ENCODE results near the gene SUZ12.
"Not testable (repeated sequence)": the region's sequence is repeated elsewhere in the genome, so short reads cannot be mapped to it uniquely, and the experiment has no call there.

- not testable (repeated sequence) for TF ChIP-seq CEBPB (IDR thresholded peaks at IDR 0.05; ENCODE audit: low read depth, low read length); POLR2A (IDR thresholded peaks at IDR 0.05; ENCODE audit: low read depth, low read length); MAZ (IDR thresholded peaks at IDR 0.05; ENCODE audit: borderline replicate concordance, low read depth, low read length); RFX5 (IDR thresholded peaks at IDR 0.05; ENCODE audit: low read depth, low read length); CTCF (conservative IDR thresholded peaks at IDR 0.05; ENCODE audit: low read depth, low read length); FOS (IDR thresholded peaks at IDR 0.05; ENCODE audit: low read depth, low read length); USF2 (IDR thresholded peaks at IDR 0.05; ENCODE audit: low read depth, low read length); MXI1 (IDR thresholded peaks at IDR 0.05; ENCODE audit: borderline replicate concordance, low read depth, low read length); NFE2L2 (IDR thresholded peaks at IDR 0.05; ENCODE audit: low read depth, low read length); RAD21 (IDR thresholded peaks at IDR 0.05; ENCODE audit: low read length); MAFK (IDR thresholded peaks at IDR 0.05; ENCODE audit: low read depth, low read length); BHLHE40 (IDR thresholded peaks at IDR 0.05; ENCODE audit: low read depth, low read length); SMC3 (IDR thresholded peaks at IDR 0.05; ENCODE audit: low read depth, low read length); CHD1 (IDR thresholded peaks at IDR 0.05; ENCODE audit: low read depth, low read length)
Observed at GRCh38 chr17:32041306-32041875, 104.6 kb downstream of the SUZ12 start.

Data from IMR-90 (cell line).